ENCODE measurements around the gene CNST. TPM values are rescaled to one million over a fixed set of nuclear protein-coding genes. Genes with fewer than 3 reads are reported as not detected.
"Not testable (repeated sequence)": the region's sequence is repeated elsewhere in the genome, so short reads cannot be mapped to it uniquely, and the experiment has no call there.

The CNST gene
- polyA plus RNA-seq, 1 donor (not counting 4 experiments of a cell fraction or from before 2014, with no cell fraction given), result 9.8 TPM

- FAIRE-seq (no peak), DNase-seq (ENCODE audit: low read depth, low spot score) (no peak)
- H2AFZ ChIP-seq (ENCODE audit: control insufficient read depth, low read length), result no peak overlapping the region
- H3K27me3 ChIP-seq (ENCODE audit: control insufficient read depth, extremely low read depth, insufficient read depth, low read length), result no peaks in the 10 kb centered on the region
- no peaks in the 10 kb centered on the region for H3K36me3 ChIP-seq (ENCODE audit: control insufficient read depth in 2 of 2, extremely low read depth in 1 of 2, insufficient read depth in 2 of 2, low read length in 2 of 2)
- TF ChIP-seq EZH2 (IDR thresholded peaks at IDR 0.05; ENCODE audit: low read length), result no peak
- TF ChIP-seq CTCF (optimal IDR thresholded peaks at IDR 0.05 in 1 of 3, IDR thresholded peaks at IDR 0.05 in 1 of 3, conservative IDR thresholded peaks at IDR 0.05 in 1 of 3; ENCODE audit: extremely low read depth in 1 of 3, insufficient read depth in 2 of 3, low read length in 3 of 3), result no peak
- dilution Hi-C loops (cut with MboI; ENCODE audit: extremely low pct_ligation_motif_present, low sequenced_read_pairs), result no loop called here
- H3K9me3 ChIP-seq (ENCODE audit: control insufficient read depth, low read depth, low read length), result no peaks in the 10 kb centered on the region
- H3K4me2 ChIP-seq (ENCODE audit: control insufficient read depth, extremely low read depth, insufficient read depth, low read depth, low read length), result no peak overlapping the region
- peaks cover 6% of the 10 kb centered on the region for H3K4me1 ChIP-seq (ENCODE audit: control insufficient read depth, extremely low read depth, insufficient read depth, low read length)
- H3K9me1 ChIP-seq (ENCODE audit: control insufficient read depth, extremely low read depth, insufficient read depth, low read length), result no peaks in the 10 kb centered on the region
- peaks cover 13% of the 10 kb centered on the region for H3K79me2 ChIP-seq (ENCODE audit: control insufficient read depth, insufficient read depth, low read length)
- no peaks in the 10 kb centered on the region for H4K20me1 ChIP-seq (ENCODE audit: control insufficient read depth, extremely low read depth, insufficient read depth, low read length)
- no peak overlapping the region for H3K9ac ChIP-seq (ENCODE audit: control insufficient read depth, extremely low read depth, insufficient read depth, low read length)
- H3K27ac ChIP-seq (ENCODE audit: control insufficient read depth, insufficient read depth, low read length), result no peak overlapping the region
- H3K4me3 ChIP-seq (ENCODE audit: control insufficient read depth in 2 of 3, extremely low read depth in 1 of 3, insufficient read depth in 2 of 3, low read depth in 1 of 3, low read length in 3 of 3), result no peak overlapping the region
These were observed 34.3 kb downstream of the CNST start for GRCh38 chr1:246600579-246600978.

GRCh38 chr1:246602194-246602593 lies 35.9 kb downstream of the CNST start:
- no peaks in the 10 kb centered on the region for H3K36me3 ChIP-seq (ENCODE audit: control insufficient read depth in 2 of 2, extremely low read depth in 1 of 2, insufficient read depth in 2 of 2, low read length in 2 of 2)
- peaks cover 6% of the 10 kb centered on the region for H3K4me1 ChIP-seq (ENCODE audit: control insufficient read depth, extremely low read depth, insufficient read depth, low read length)
- no peaks in the 10 kb centered on the region for H3K9me1 ChIP-seq (ENCODE audit: control insufficient read depth, extremely low read depth, insufficient read depth, low read length)
- H3K4me2 ChIP-seq (ENCODE audit: control insufficient read depth, extremely low read depth, insufficient read depth, low read depth, low read length), result no peak overlapping the region
- dilution Hi-C loops (cut with MboI; ENCODE audit: extremely low pct_ligation_motif_present, low sequenced_read_pairs), result no loop called here
- H3K9me3 ChIP-seq (ENCODE audit: control insufficient read depth, low read depth, low read length), result no peaks in the 10 kb centered on the region
- no peak for TF ChIP-seq CTCF (optimal IDR thresholded peaks at IDR 0.05 in 1 of 3, IDR thresholded peaks at IDR 0.05 in 1 of 3, conservative IDR thresholded peaks at IDR 0.05 in 1 of 3; ENCODE audit: extremely low read depth in 1 of 3, insufficient read depth in 2 of 3, low read length in 3 of 3)
- TF ChIP-seq EZH2 (IDR thresholded peaks at IDR 0.05; ENCODE audit: low read length), result no peak
- no peak overlapping the region for H3K27ac ChIP-seq (ENCODE audit: control insufficient read depth, insufficient read depth, low read length)
- no peaks in the 10 kb centered on the region for H4K20me1 ChIP-seq (ENCODE audit: control insufficient read depth, extremely low read depth, insufficient read depth, low read length)
- no peak overlapping the region for H3K9ac ChIP-seq (ENCODE audit: control insufficient read depth, extremely low read depth, insufficient read depth, low read length)
- no peaks in the 10 kb centered on the region for H3K27me3 ChIP-seq (ENCODE audit: control insufficient read depth, extremely low read depth, insufficient read depth, low read length)
- DNase-seq (ENCODE audit: low read depth, low spot score) (no peak), FAIRE-seq (no peak)
- H3K79me2 ChIP-seq (ENCODE audit: control insufficient read depth, insufficient read depth, low read length), result peaks cover 13% of the 10 kb centered on the region
- H2AFZ ChIP-seq (ENCODE audit: control insufficient read depth, low read length), result no peak overlapping the region
- no peak overlapping the region for H3K4me3 ChIP-seq (ENCODE audit: control insufficient read depth in 2 of 3, extremely low read depth in 1 of 3, insufficient read depth in 2 of 3, low read depth in 1 of 3, low read length in 3 of 3)

GRCh38 chr1:246605231-246605630 lies 39.0 kb downstream of the CNST start:
- H3K9me3 ChIP-seq (ENCODE audit: control insufficient read depth, low read depth, low read length); H3K27ac ChIP-seq (ENCODE audit: control insufficient read depth, insufficient read depth, low read length); H3K27me3 ChIP-seq (ENCODE audit: control insufficient read depth, extremely low read depth, insufficient read depth, low read length); H3K79me2 ChIP-seq (ENCODE audit: control insufficient read depth, insufficient read depth, low read length); H2AFZ ChIP-seq (ENCODE audit: control insufficient read depth, low read length); H4K20me1 ChIP-seq (ENCODE audit: control insufficient read depth, extremely low read depth, insufficient read depth, low read length); H3K9ac ChIP-seq (ENCODE audit: control insufficient read depth, extremely low read depth, insufficient read depth, low read length); FAIRE-seq; H3K36me3 ChIP-seq (ENCODE audit: control insufficient read depth in 2 of 2, extremely low read depth in 1 of 2, insufficient read depth in 2 of 2, low read length in 2 of 2); H3K4me2 ChIP-seq (ENCODE audit: control insufficient read depth, extremely low read depth, insufficient read depth, low read depth, low read length); dilution Hi-C loops (cut with MboI; ENCODE audit: extremely low pct_ligation_motif_present, low sequenced_read_pairs); DNase-seq (ENCODE audit: low read depth, low spot score); H3K4me3 ChIP-seq (ENCODE audit: control insufficient read depth in 2 of 3, extremely low read depth in 1 of 3, insufficient read depth in 2 of 3, low read depth in 1 of 3, low read length in 3 of 3); H3K9me1 ChIP-seq (ENCODE audit: control insufficient read depth, extremely low read depth, insufficient read depth, low read length): not testable (repeated sequence)
- peaks cover 13% of the 10 kb centered on the region for H3K4me1 ChIP-seq (ENCODE audit: control insufficient read depth, extremely low read depth, insufficient read depth, low read length)
